Liver (tissue), 9 donors: ENCODE results near the gene NCAPG2. TPM values are rescaled to one million over a fixed set of nuclear protein-coding genes. Genes with fewer than 3 reads are reported as not detected.

Experiments
- DNase-seq: peaks from one replicate; pipeline ENCODE4 v3.0.0-alpha.2; 2017; ENCODE audit warnings: low spot score
- H3K27ac ChIP-seq, 2 donors: one replicate each; pipeline ENCODE4 v1.7.0; 2013; ENCODE audit warnings: inconsistent platforms in 2 of 2, low read length in 2 of 2, control low read depth in 1 of 2, low read depth in 1 of 2, mild to moderate bottlenecking in 1 of 2
- H3K27me3 ChIP-seq, 4 donors: one replicate each; pipeline versions ENCODE4 v1.6.1 to v1.7.0; 2013; ENCODE audit warnings: low read length in 3 of 4, inconsistent platforms in 1 of 4, mild to moderate bottlenecking in 1 of 4, moderate library complexity in 1 of 4; ENCODE audit not compliant: control insufficient read depth in 4 of 4, insufficient read depth in 4 of 4
- H3K36me3 ChIP-seq, 4 donors: one replicate each; pipeline versions ENCODE4 v1.6.1 to v1.7.0; 2013; ENCODE audit warnings: low read length in 3 of 4, mild to moderate bottlenecking in 3 of 4, low read depth in 1 of 4, moderate library complexity in 1 of 4; ENCODE audit not compliant: control insufficient read depth in 4 of 4, insufficient read depth in 3 of 4
- H3K4me1 ChIP-seq, 4 donors: one replicate each; pipeline versions ENCODE4 v1.6.1 to v1.7.0; 2013; ENCODE audit warnings: low read length in 3 of 4, mild to moderate bottlenecking in 3 of 4, moderate library complexity in 1 of 4; ENCODE audit not compliant: control insufficient read depth in 4 of 4, insufficient read depth in 4 of 4
- H3K4me3 ChIP-seq, 3 donors: one replicate each; pipeline versions ENCODE4 v1.6.1 to v1.7.0; 2013; ENCODE audit warnings: low read length in 3 of 3, control low read depth in 1 of 3, low read depth in 1 of 3, mild to moderate bottlenecking in 1 of 3
- H3K9ac ChIP-seq, 2 donors: one replicate each; pipeline ENCODE4 v1.7.0; 2013; ENCODE audit warnings: low read length in 2 of 2, mild to moderate bottlenecking in 2 of 2, moderate library complexity in 2 of 2, control low read depth in 1 of 2, low read depth in 1 of 2
- H3K9me3 ChIP-seq, 4 donors: one replicate each; pipeline versions ENCODE4 v1.6.1 to v1.7.0; 2013; ENCODE audit warnings: low read length in 3 of 4; ENCODE audit not compliant: control insufficient read depth in 4 of 4
- EGR1 ChIP-seq, 2 donors: IDR thresholded peaks; 2 replicates each; pipeline ENCODE4 v1.6.1; 2016 to 2018; ENCODE audit warnings: antibody characterized with exemption in 2 of 2, low read depth in 2 of 2
- GABPA ChIP-seq, 2 donors: IDR thresholded peaks in 1 of 2; conservative IDR thresholded peaks in 1 of 2; 2 replicates each; pipeline ENCODE4 v1.6.1; 2016; ENCODE audit warnings: antibody characterized with exemption in 2 of 2, mild to moderate bottlenecking in 1 of 2, moderate library complexity in 1 of 2
- HNF4A ChIP-seq, 2 donors: conservative IDR thresholded peaks; 2 replicates each; pipeline ENCODE4 v1.6.1; 2016; ENCODE audit warnings: antibody characterized with exemption in 2 of 2, mild to moderate bottlenecking in 2 of 2
- HNF4G ChIP-seq: IDR thresholded peaks from 2 replicates; pipeline ENCODE4 v1.6.1; 2016; ENCODE audit warnings: antibody characterized with exemption
- REST ChIP-seq: IDR thresholded peaks from 2 replicates; pipeline ENCODE4 v1.6.1; 2016; ENCODE audit warnings: antibody characterized with exemption, mild to moderate bottlenecking
- RXRA ChIP-seq, 2 donors: IDR thresholded peaks; 2 replicates each; pipeline ENCODE4 v1.6.1; 2017 to 2018; ENCODE audit warnings: antibody characterized with exemption in 2 of 2, mild to moderate bottlenecking in 1 of 2
- WGBS: extraction: QIAGEN DNeasy Blood & Tissue Kit; methylation state at CpG from one replicate; pipeline ENCODE4 v1.1.7; 2013; 5-methylcytosine and 5-hydroxymethylcytosine counted together
- polyA plus RNA-seq, 2 donors: library from polyadenylated mRNA; stranded (reverse) in 1 of 2; unstranded in 1 of 2; fragments of 200-250 nt in 1 of 2; fragments of >200 nt in 1 of 2; fragmentation: Nextera tagmentation in 1 of 2; extraction: Ambion mirVana in 1 of 2; gene quantifications; one replicate each; pipeline versions ENCODE4 v1.2.1 to v1.2.3, GENCODE V29; 2013 to 2015
- total RNA-seq, 2 donors: library from RNA; depleted of rRNA; stranded (reverse); fragments of >200 nt; gene quantifications; one replicate each; pipeline ENCODE4 v1.2.3, GENCODE V29; 2014
- TF ChIP-seq, protein P1 (sequence below): fragments of 150-350 bp; IDR thresholded peaks from 2 replicates; pipeline ENCODE4 v1.5.1; 2017; ENCODE audit warnings: improper control_type of control experiment, low read depth, low read length; ENCODE audit not compliant: missing input control
- TF ChIP-seq, protein P2 (sequence below): IDR thresholded peaks from 2 replicates; pipeline ENCODE4 v1.6.1; 2016; ENCODE audit warnings: antibody characterized with exemption
- donor health status: healthy.
- donor health status: healthy.
- donor health status: healthy.
- donor health status: healthy.
- donor health status: healthy.

Gene NCAPG2
- total and polyA plus RNA-seq, 4 donors = 0.89 to 37.4 (median 3.7) TPM

GRCh38 chr7:158590181-158590530 is 114.4 kb downstream of the NCAPG2 start:
- no peak for TF ChIP-seq GABPA (IDR thresholded peaks at IDR 0.05 in 1 of 2, conservative IDR thresholded peaks at IDR 0.05 in 1 of 2)
- no peak for TF ChIP-seq REST
- H3K9me3 ChIP-seq = peaks cover 0 to 9% (median 2%) of the 10 kb centered on the region in 4 donors
- DNase-seq = no peak
- H3K36me3 ChIP-seq = no peaks in the 10 kb centered on the region
- WGBS = 90% methylated on average over 12 of the region's 12 CpGs
- H3K27me3 ChIP-seq = peaks cover 0 to 6% (median 3%) of the 10 kb centered on the region in 4 donors
- no peak overlapping the region for H3K27ac ChIP-seq
- H3K4me3 ChIP-seq = no peak overlapping the region
- peaks cover 0 to 9% (median 6%) of the 10 kb centered on the region in 4 donors for H3K4me1 ChIP-seq
- no peak overlapping the region for H3K9ac ChIP-seq

- DNase-seq = no peak
- TF ChIP-seq, protein P1, sequence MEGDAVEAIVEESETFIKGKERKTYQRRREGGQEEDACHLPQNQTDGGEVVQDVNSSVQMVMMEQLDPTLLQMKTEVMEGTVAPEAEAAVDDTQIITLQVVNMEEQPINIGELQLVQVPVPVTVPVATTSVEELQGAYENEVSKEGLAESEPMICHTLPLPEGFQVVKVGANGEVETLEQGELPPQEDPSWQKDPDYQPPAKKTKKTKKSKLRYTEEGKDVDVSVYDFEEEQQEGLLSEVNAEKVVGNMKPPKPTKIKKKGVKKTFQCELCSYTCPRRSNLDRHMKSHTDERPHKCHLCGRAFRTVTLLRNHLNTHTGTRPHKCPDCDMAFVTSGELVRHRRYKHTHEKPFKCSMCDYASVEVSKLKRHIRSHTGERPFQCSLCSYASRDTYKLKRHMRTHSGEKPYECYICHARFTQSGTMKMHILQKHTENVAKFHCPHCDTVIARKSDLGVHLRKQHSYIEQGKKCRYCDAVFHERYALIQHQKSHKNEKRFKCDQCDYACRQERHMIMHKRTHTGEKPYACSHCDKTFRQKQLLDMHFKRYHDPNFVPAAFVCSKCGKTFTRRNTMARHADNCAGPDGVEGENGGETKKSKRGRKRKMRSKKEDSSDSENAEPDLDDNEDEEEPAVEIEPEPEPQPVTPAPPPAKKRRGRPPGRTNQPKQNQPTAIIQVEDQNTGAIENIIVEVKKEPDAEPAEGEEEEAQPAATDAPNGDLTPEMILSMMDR = no peak
- TF ChIP-seq GABPA (IDR thresholded peaks at IDR 0.05 in 1 of 2, conservative IDR thresholded peaks at IDR 0.05 in 1 of 2) = no peak
- no peak for TF ChIP-seq HNF4G
- TF ChIP-seq, protein P2, sequence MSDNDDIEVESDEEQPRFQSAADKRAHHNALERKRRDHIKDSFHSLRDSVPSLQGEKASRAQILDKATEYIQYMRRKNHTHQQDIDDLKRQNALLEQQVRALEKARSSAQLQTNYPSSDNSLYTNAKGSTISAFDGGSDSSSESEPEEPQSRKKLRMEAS = no peak
- no peak for TF ChIP-seq RXRA (IDR thresholded peaks at IDR 0.05)
- no peak for TF ChIP-seq HNF4A (conservative IDR thresholded peaks at IDR 0.05)
- no peak for TF ChIP-seq EGR1 (IDR thresholded peaks at IDR 0.05; ENCODE audit: low read depth in 2 of 2)
- no peak for TF ChIP-seq REST
- no peak overlapping the region for H3K9ac ChIP-seq
- no peaks in the 10 kb centered on the region for H3K36me3 ChIP-seq
- peaks cover 0 to 6% (median 3%) of the 10 kb centered on the region in 4 donors for H3K27me3 ChIP-seq
- peaks cover 0 to 9% (median 6%) of the 10 kb centered on the region in 4 donors for H3K4me1 ChIP-seq
- H3K9me3 ChIP-seq = peaks cover 0 to 9% (median 2%) of the 10 kb centered on the region in 4 donors
- no peak overlapping the region for H3K27ac ChIP-seq
- H3K4me3 ChIP-seq = no peak overlapping the region
- 57% methylated on average over 1 of the region's 1 CpG for WGBS
Observed at GRCh38 chr7:158589653-158590052, 115.0 kb downstream of the NCAPG2 start.
